A549 (cell line): ENCODE data around the gene EVPLL. TPM values are rescaled to one million over a fixed set of nuclear protein-coding genes. Genes with fewer than 3 reads are reported as not detected.

Source experiments
- ATAC-seq, 2 experiments: fragments of 200-7000 bp in 1 of 2; fragments of >200 bp in 1 of 2; cut with Nextera tagmentation in 1 of 2; cut with Tn5 transposase in 1 of 2; 3 replicates each; pipeline versions ENCODE4 v1.8.0 to v1.9.1; 2018 to 2020; ENCODE audit warnings: mild to moderate bottlenecking in 1 of 2, moderate library complexity in 1 of 2
- CTCF ChIA-PET: fragments of 300-600 bp; sonication (Branson Sonifier 250); formaldehyde crosslinking; extraction: SDS; loops from one replicate; lab custom pipeline; 2021; ENCODE audit warnings: antibody characterized with exemption, inconsistent platforms; lab: Yijun Ruan, JAX
- POLR2A ChIA-PET: fragments of 350-600 bp; formaldehyde crosslinking; extraction: SDS; loops from one replicate; lab custom pipeline; 2021; ENCODE audit warnings: antibody characterized with exemption, inconsistent platforms; lab: Yijun Ruan, JAX
- DNase-seq, 2 experiments: peaks; one replicate each; pipeline versions ENCODE4 v3.0.0 to v3.0.0-alpha.2; 2011 to 2016; ENCODE audit warnings: low read depth in 1 of 2, low spot score in 1 of 2
- FAIRE-seq: peaks from 2 replicates; lab custom pipeline; 2011; peaks lifted over from hg19 to GRCh38; lab: Jason Lieb, UNC
- H3K27ac ChIP-seq, 2 experiments: fragments of >200 bp; sonication (Bioruptor Twin); formaldehyde crosslinking; 3 replicates each; pipeline ENCODE4 v1.5.1; 2016 to 2017
- H3K4me1 ChIP-seq: fragments of >200 bp; sonication (Bioruptor Twin); formaldehyde crosslinking; 3 replicates; pipeline ENCODE4 v1.6.1; 2016
- H3K4me2 ChIP-seq: fragments of >200 bp; sonication (Bioruptor Twin); formaldehyde crosslinking; 3 replicates; pipeline ENCODE4 v1.6.1; 2016
- H3K4me3 ChIP-seq: fragments of >200 bp; sonication (Bioruptor Twin); formaldehyde crosslinking; 3 replicates; pipeline ENCODE4 v1.5.1; 2016
- H3K9me3 ChIP-seq: fragments of >200 bp; sonication (Bioruptor Twin); formaldehyde crosslinking; 3 replicates; pipeline ENCODE4 v1.6.1; 2016
- ATOH8 ChIP-seq: fragments of 250-450 bp; sonication (Bioruptor Pico); IDR thresholded peaks from 2 replicates; pipeline ENCODE4 v1.5.0; 2020; ENCODE audit warnings: low read depth, mild to moderate bottlenecking, moderate library complexity
- BCL3 ChIP-seq: fragments of >200 bp; sonication (Bioruptor Twin); formaldehyde crosslinking; IDR thresholded peaks from 3 replicates; pipeline ENCODE4 v1.6.1; 2016
- CBX2 ChIP-seq: fragments of 200-600 bp; sonication (generic); IDR thresholded peaks from 2 replicates; pipeline ENCODE4 v1.6.1; 2016; ENCODE audit warnings: low read depth, mild to moderate bottlenecking, borderline replicate concordance
- CHD4 ChIP-seq: fragments of 200-600 bp; sonication (generic); IDR thresholded peaks from 2 replicates; pipeline ENCODE4 v1.6.1; 2016; ENCODE audit warnings: antibody characterized with exemption, mild to moderate bottlenecking, borderline replicate concordance
- E2F6 ChIP-seq: IDR thresholded peaks from 2 replicates; pipeline ENCODE4 v1.6.1; 2012; ENCODE audit warnings: low read depth, borderline replicate concordance
- EHF ChIP-seq: fragments of 250-450 bp; sonication (Bioruptor Pico); IDR thresholded peaks from 2 replicates; pipeline ENCODE4 v1.5.0; 2020; ENCODE audit warnings: mild to moderate bottlenecking
- EHMT2 ChIP-seq: fragments of 200-600 bp; sonication (generic); IDR thresholded peaks from 2 replicates; pipeline ENCODE4 v1.6.1; 2016; ENCODE audit warnings: antibody characterized with exemption, low read depth, mild to moderate bottlenecking, moderate library complexity
- FOSB ChIP-seq: fragments of 250-450 bp; sonication (Bioruptor Pico); IDR thresholded peaks from 2 replicates; pipeline ENCODE4 v1.5.0; 2020; ENCODE audit warnings: mild to moderate bottlenecking, moderate library complexity
- FOXS1 ChIP-seq: fragments of 250-450 bp; sonication (Bioruptor Pico); IDR thresholded peaks from 2 replicates; pipeline ENCODE4 v1.5.0; 2020; ENCODE audit warnings: mild to moderate bottlenecking, moderate library complexity
- HMGXB4 ChIP-seq: fragments of 250-450 bp; sonication (Bioruptor Pico); IDR thresholded peaks from 2 replicates; pipeline ENCODE4 v1.5.0; 2021; ENCODE audit warnings: mild to moderate bottlenecking, moderate library complexity, borderline replicate concordance
- HOXB13 ChIP-seq: fragments of 250-450 bp; sonication (Bioruptor Pico); IDR thresholded peaks from 2 replicates; pipeline ENCODE4 v1.5.0; 2020; ENCODE audit warnings: low read depth, mild to moderate bottlenecking, moderate library complexity
- JUNB ChIP-seq: fragments of >200 bp; sonication (Bioruptor Twin); formaldehyde crosslinking; IDR thresholded peaks from 2 replicates; pipeline ENCODE4 v1.6.1; 2016
- KDM1A ChIP-seq: fragments of 200-600 bp; sonication (generic); IDR thresholded peaks from 2 replicates; pipeline ENCODE4 v1.6.1; 2016; ENCODE audit warnings: low read depth, mild to moderate bottlenecking
- KDM5A ChIP-seq: fragments of 200-600 bp; sonication (generic); IDR thresholded peaks from 2 replicates; pipeline ENCODE4 v1.6.1; 2016; ENCODE audit warnings: antibody characterized with exemption, mild to moderate bottlenecking
- MAX ChIP-seq: IDR thresholded peaks from 2 replicates; pipeline ENCODE4 v1.6.1; 2012
- NFE2L2 ChIP-seq: fragments of 150-350 bp; conservative IDR thresholded peaks from 2 replicates; pipeline ENCODE4 v1.6.1; 2014; ENCODE audit warnings: low read length
- NPAS2 ChIP-seq: fragments of 250-450 bp; sonication (Bioruptor Pico); IDR thresholded peaks from 2 replicates; pipeline ENCODE4 v1.8.0; 2022; ENCODE audit warnings: mild to moderate bottlenecking, moderate library complexity, borderline replicate concordance
- POLR2A ChIP-seq: IDR thresholded peaks from 2 replicates; pipeline ENCODE4 v1.6.1; 2012; ENCODE audit warnings: mild to moderate bottlenecking, low read length
- POLR2AphosphoS2 ChIP-seq: conservative IDR thresholded peaks from 2 replicates; pipeline ENCODE4 v1.6.1; 2012; ENCODE audit warnings: low read length, improper control_type of control experiment, inconsistent platforms
- RAD21 ChIP-seq, 2 experiments: fragments of >200 bp in 1 of 2; sonication (Bioruptor Twin) in 1 of 2; formaldehyde crosslinking in 1 of 2; IDR thresholded peaks in 1 of 2; conservative IDR thresholded peaks in 1 of 2; 2 replicates in 1 of 2; 3 replicates in 1 of 2; pipeline ENCODE4 v1.6.1; 2012 to 2018; ENCODE audit warnings: inconsistent platforms in 1 of 2
- RARB ChIP-seq: fragments of 250-450 bp; sonication (Bioruptor Pico); IDR thresholded peaks from 2 replicates; pipeline ENCODE4 v1.8.0; 2021; ENCODE audit warnings: mild to moderate bottlenecking, moderate library complexity
- RCOR1 ChIP-seq: fragments of 150-350 bp; IDR thresholded peaks from 2 replicates; pipeline ENCODE4 v1.6.1; 2014; ENCODE audit warnings: antibody characterized with exemption, low read length, low read depth
- RNF2 ChIP-seq: fragments of 200-600 bp; sonication (generic); IDR thresholded peaks from 2 replicates; pipeline ENCODE4 v1.6.1; 2016; ENCODE audit warnings: low read depth, mild to moderate bottlenecking, antibody characterized with exemption, moderate library complexity, borderline replicate concordance
- SREBF2 ChIP-seq: fragments of 450-650 bp; IDR thresholded peaks from 2 replicates; pipeline ENCODE4 v1.6.1; 2014; ENCODE audit warnings: mild to moderate bottlenecking, moderate library complexity
- USF2 ChIP-seq: fragments of 450-650 bp; IDR thresholded peaks from 2 replicates; pipeline ENCODE4 v1.6.1; 2014; ENCODE audit warnings: antibody characterized with exemption
- WGBS: methylation state at CpG from one replicate; pipeline ENCODE4 v1.1.6; 2017; ENCODE audit errors: missing lambda C conversion rate; 5-methylcytosine and 5-hydroxymethylcytosine counted together
- polyA plus RNA-seq, 4 experiments: library from polyadenylated mRNA; depleted of rRNA in 3 of 4; stranded (reverse); fragments of >200 nt; fragmentation: RNase III in 1 of 4; extraction: RNeasy Plus Mini Kit Qiagen cat#74134 plus additional on column Dnase treatment in 1 of 4; gene quantifications; 2 replicates in 3 of 4; 3 replicates in 1 of 4; pipeline ENCODE4 v1.2.3, GENCODE V29; 2011 to 2017

The EVPLL gene
- polyA plus RNA-seq, 2 of the 4 experiments (the other 2 are of a cell fraction): 0.05 TPM; not detected in 1

- Histone ChIP-seq H3K4me3 (no peak overlapping the region), H3K27ac (no peak overlapping the region), H3K4me1 (no peaks in the 10 kb centered on the region), H3K4me2 (no peak overlapping the region), H3K9me3 (no peaks in the 10 kb centered on the region)
- ATAC-seq (no peak), FAIRE-seq (no peak), DNase-seq (no peak)
- ChIA-PET POLR2A (no interaction called here), CTCF (interaction anchor here (1.3 to 2.7 kb wide), 2 partner anchors 8 to 11 kb away, joined by 3 to 15 read pairs; no protein-coding TSS in a partner anchor)
- 90% methylated on average over 9 of the region's 9 CpGs for WGBS
- TF ChIP-seq USF2 (no peak), POLR2AphosphoS2 (peak; percentile 5; the same call in 1 of the 2 replicates), FOSB (CRISPR knock-in tag) (no peak), BCL3 (no peak), FOXS1 (CRISPR knock-in tag) (no peak), CHD4 (no peak), NPAS2 (CRISPR knock-in tag) (no peak), NFE2L2 (no peak), HOXB13 (CRISPR knock-in tag) (no peak)
Observed at GRCh38 chr17:18328643-18329204, 48.9 kb upstream of the EVPLL start.

- WGBS: 90% methylated on average over 9 of the region's 9 CpGs
- no peaks in the 10 kb centered on the region for H3K9me3 ChIP-seq
- no peak for ATAC-seq
- ChIA-PET POLR2A (no interaction called here), CTCF (interaction anchor here (0.7 to 2.4 kb wide), 4 partner anchors 10 to 58 kb away, joined by 3 to 10 read pairs (median 4); no protein-coding TSS in a partner anchor)
- H3K4me2 ChIP-seq: no peak overlapping the region
- DNase-seq: no peak
- TF ChIP-seq CBX2: no peak
- TF ChIP-seq RARB (CRISPR knock-in tag): no peak
- TF ChIP-seq RAD21 (conservative IDR thresholded peaks at IDR 0.05 in 1 of 2, IDR thresholded peaks at IDR 0.05 in 1 of 2): no peak
- TF ChIP-seq E2F6: no peak
- TF ChIP-seq JUNB: no peak
- no peak for TF ChIP-seq ATOH8
- TF ChIP-seq KDM1A: no peak
- no peak for TF ChIP-seq SREBF2
- no peak for TF ChIP-seq BCL3
- TF ChIP-seq EHF (CRISPR knock-in tag): no peak
- no peak for TF ChIP-seq RNF2
- TF ChIP-seq KDM5A: no peak
- TF ChIP-seq RCOR1: no peak
- TF ChIP-seq HMGXB4 (CRISPR knock-in tag): no peak
- TF ChIP-seq MAX: no peak
- no peak for TF ChIP-seq EHMT2
- no peak for TF ChIP-seq POLR2A
- no peak for FAIRE-seq
- no peak overlapping the region for H3K4me3 ChIP-seq
- no peak overlapping the region for H3K27ac ChIP-seq
- no peaks in the 10 kb centered on the region for H3K4me1 ChIP-seq
Observed at GRCh38 chr17:18331879-18332278, 45.7 kb upstream of the EVPLL start.
